ENCODE measurements around the gene OR2S2.

The OR2S2 gene

GRCh38 chr9:35933550-35934067, 24.3 kb downstream of the OR2S2 start:
- TF ChIP-seq EZH2 (IDR thresholded peaks at IDR 0.05; ENCODE audit: borderline replicate concordance, low read depth, low read length, severe bottlenecking), result no peak
- TF ChIP-seq, protein P1, sequence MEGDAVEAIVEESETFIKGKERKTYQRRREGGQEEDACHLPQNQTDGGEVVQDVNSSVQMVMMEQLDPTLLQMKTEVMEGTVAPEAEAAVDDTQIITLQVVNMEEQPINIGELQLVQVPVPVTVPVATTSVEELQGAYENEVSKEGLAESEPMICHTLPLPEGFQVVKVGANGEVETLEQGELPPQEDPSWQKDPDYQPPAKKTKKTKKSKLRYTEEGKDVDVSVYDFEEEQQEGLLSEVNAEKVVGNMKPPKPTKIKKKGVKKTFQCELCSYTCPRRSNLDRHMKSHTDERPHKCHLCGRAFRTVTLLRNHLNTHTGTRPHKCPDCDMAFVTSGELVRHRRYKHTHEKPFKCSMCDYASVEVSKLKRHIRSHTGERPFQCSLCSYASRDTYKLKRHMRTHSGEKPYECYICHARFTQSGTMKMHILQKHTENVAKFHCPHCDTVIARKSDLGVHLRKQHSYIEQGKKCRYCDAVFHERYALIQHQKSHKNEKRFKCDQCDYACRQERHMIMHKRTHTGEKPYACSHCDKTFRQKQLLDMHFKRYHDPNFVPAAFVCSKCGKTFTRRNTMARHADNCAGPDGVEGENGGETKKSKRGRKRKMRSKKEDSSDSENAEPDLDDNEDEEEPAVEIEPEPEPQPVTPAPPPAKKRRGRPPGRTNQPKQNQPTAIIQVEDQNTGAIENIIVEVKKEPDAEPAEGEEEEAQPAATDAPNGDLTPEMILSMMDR (IDR thresholded peaks at IDR 0.05; ENCODE audit: borderline replicate concordance, extremely low read depth, low read length, poor library complexity, severe bottlenecking), result no peak
- ATAC-seq (ENCODE audit: insufficient read depth, low read depth), result no peak
- H3K27ac ChIP-seq (ENCODE audit: low read length), result no peak overlapping the region
- H3K79me2 ChIP-seq (ENCODE audit: insufficient read depth, low read length), result no peaks in the 10 kb centered on the region
- no peak overlapping the region for H3K9ac ChIP-seq (ENCODE audit: low read depth, low read length)
- H3K9me3 ChIP-seq (ENCODE audit: insufficient read depth, low read length, severe bottlenecking), result peaks cover 5% of the 10 kb centered on the region
- no peak overlapping the region for H2AFZ ChIP-seq (ENCODE audit: low read depth, low read length)
- H3K4me1 ChIP-seq (ENCODE audit: insufficient read depth, low read length), result peaks cover 12% of the 10 kb centered on the region
- no peak overlapping the region for H3K4me2 ChIP-seq (ENCODE audit: insufficient read depth, low read length)
- DNase-seq, result no peak
- no peak overlapping the region for H3K4me3 ChIP-seq (ENCODE audit: low read depth in 1 of 2, low read length in 2 of 2)
- no peaks in the 10 kb centered on the region for H4K20me1 ChIP-seq (ENCODE audit: insufficient read depth, low read length)
- H3K27me3 ChIP-seq (ENCODE audit: insufficient read depth, low read length, poor library complexity), result no peaks in the 10 kb centered on the region
- H3K36me3 ChIP-seq (ENCODE audit: insufficient read depth, low read length), result no peaks in the 10 kb centered on the region

DNA sequence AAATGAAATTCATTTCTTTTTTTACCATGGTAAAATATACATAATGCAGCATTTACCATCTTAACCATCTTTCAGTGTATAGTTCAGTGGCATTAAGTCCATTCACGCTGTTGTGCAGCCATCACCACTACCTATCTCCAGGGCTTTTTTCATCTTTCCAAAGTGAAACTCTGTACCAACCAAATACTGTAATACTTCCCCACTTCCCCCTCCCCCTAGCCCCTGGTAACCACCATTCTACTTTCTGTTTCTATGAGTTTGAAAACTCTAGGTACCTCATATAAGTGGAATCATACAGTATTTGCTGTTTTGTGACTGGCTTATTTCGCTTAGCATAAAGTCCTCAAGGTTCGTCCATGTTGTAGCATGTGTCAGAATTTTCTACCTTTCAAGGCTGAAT, 25.2 kb downstream of the OR2S2 start:
- TF ChIP-seq, protein P1 (IDR thresholded peaks at IDR 0.05; ENCODE audit: borderline replicate concordance, extremely low read depth, low read length, poor library complexity, severe bottlenecking), result no peak
- no peak for TF ChIP-seq EZH2 (IDR thresholded peaks at IDR 0.05; ENCODE audit: borderline replicate concordance, low read depth, low read length, severe bottlenecking)
- Histone ChIP-seq H3K9me3 (ENCODE audit: insufficient read depth, low read length, severe bottlenecking) (peaks cover 5% of the 10 kb centered on the region), H4K20me1 (ENCODE audit: insufficient read depth, low read length) (no peaks in the 10 kb centered on the region), H3K9ac (ENCODE audit: low read depth, low read length) (no peak overlapping the region), H3K4me1 (ENCODE audit: insufficient read depth, low read length) (peaks cover 8% of the 10 kb centered on the region; the same call in 1 of the 2 replicates), H3K4me3 (ENCODE audit: low read depth in 1 of 2, low read length in 2 of 2) (no peak overlapping the region), H3K27ac (ENCODE audit: low read length) (no peak overlapping the region), H3K4me2 (ENCODE audit: insufficient read depth, low read length) (no peak overlapping the region), H3K36me3 (ENCODE audit: insufficient read depth, low read length) (no peaks in the 10 kb centered on the region), H3K27me3 (ENCODE audit: insufficient read depth, low read length, poor library complexity) (no peaks in the 10 kb centered on the region), H2AFZ (ENCODE audit: low read depth, low read length) (no peak overlapping the region), H3K79me2 (ENCODE audit: insufficient read depth, low read length) (no peaks in the 10 kb centered on the region)
- peak; percentile 50 for DNase-seq
- ATAC-seq (ENCODE audit: insufficient read depth, low read depth), result peak; percentile 97

GRCh38 chr9:35930989-35931388, 27.0 kb downstream of the OR2S2 start:
- H3K79me2 ChIP-seq (ENCODE audit: insufficient read depth, low read length), result no peaks in the 10 kb centered on the region
- DNase-seq (no peak), ATAC-seq (ENCODE audit: insufficient read depth, low read depth) (no peak)
- no peak overlapping the region for H2AFZ ChIP-seq (ENCODE audit: low read depth, low read length)
- H3K27me3 ChIP-seq (ENCODE audit: insufficient read depth, low read length, poor library complexity), result no peaks in the 10 kb centered on the region
- no peak overlapping the region for H3K4me2 ChIP-seq (ENCODE audit: insufficient read depth, low read length)
- TF ChIP-seq, protein P1 (IDR thresholded peaks at IDR 0.05; ENCODE audit: borderline replicate concordance, extremely low read depth, low read length, poor library complexity, severe bottlenecking), result no peak
- TF ChIP-seq EZH2 (IDR thresholded peaks at IDR 0.05; ENCODE audit: borderline replicate concordance, low read depth, low read length, severe bottlenecking), result no peak
- no peaks in the 10 kb centered on the region for H3K36me3 ChIP-seq (ENCODE audit: insufficient read depth, low read length)
- no peak overlapping the region for H3K9ac ChIP-seq (ENCODE audit: low read depth, low read length)
- no peak overlapping the region for H3K27ac ChIP-seq (ENCODE audit: low read length)
- no peaks in the 10 kb centered on the region for H3K9me3 ChIP-seq (ENCODE audit: insufficient read depth, low read length, severe bottlenecking)
- no peaks in the 10 kb centered on the region for H4K20me1 ChIP-seq (ENCODE audit: insufficient read depth, low read length)
- H3K4me1 ChIP-seq (ENCODE audit: insufficient read depth, low read length), result peaks cover 8% of the 10 kb centered on the region; the same call in 1 of the 2 replicates
- H3K4me3 ChIP-seq (ENCODE audit: low read depth in 1 of 2, low read length in 2 of 2), result no peak overlapping the region
